ENCODE results near the gene NEMP1. TPM values are rescaled to one million over a fixed set of nuclear protein-coding genes. Genes with fewer than 3 reads are reported as not detected.

NEMP1 gene
- 5.0 and 5.1 TPM in 2 replicates for total RNA-seq

GRCh38 chr12:57078519-57079404 is at the start of gene NEMP1:
Gene NEMP1, minus strand, starts transcription at chr12:57078791. Its CDS starts 46 bp downstream, at chr12:57078745.

DNA sequence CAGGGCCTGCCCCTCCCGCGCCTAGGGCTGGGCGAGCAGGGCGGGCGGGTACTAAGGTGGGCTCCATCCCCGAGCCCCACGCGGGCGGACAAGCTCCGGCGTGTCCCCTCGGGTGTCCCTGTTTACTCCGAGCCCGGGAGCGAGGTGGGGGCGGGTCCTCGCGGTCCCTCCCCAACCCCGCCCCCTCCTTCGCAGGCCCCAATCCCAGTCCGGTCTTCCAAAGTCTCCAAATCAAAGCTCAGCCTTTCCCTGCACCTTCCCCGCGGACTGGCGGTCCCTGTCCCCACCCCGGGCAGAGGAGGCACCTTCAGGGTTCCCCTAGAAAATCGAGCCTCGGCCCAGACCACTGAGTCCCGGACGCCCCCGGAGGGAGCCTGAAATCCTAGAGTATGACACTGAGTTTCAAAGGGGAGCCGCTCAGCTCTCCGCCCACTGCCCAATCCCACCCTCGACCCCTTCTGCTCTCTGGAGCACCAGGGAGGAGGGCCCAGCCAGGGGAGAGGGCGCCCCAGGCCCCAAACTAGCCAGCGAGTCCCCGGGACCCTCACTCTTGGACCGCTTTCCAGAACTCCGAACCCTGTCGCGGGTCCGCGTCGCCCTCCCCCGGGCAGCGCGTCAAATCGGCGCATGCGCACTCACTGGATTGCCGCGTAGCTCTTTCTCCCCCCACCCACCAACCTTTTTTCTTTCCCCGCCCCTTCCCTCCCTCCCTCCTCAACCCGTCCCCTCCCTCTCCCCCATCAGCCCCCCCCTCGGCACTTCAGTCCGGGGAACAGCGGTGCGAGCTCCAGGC is 49.3 kb upstream of the NEMP1 start, which contains the start of gene LRP1:
Gene LRP1 (plus strand): TSS at position 758 of the 793 bp plus-strand sequence. CDS start 482 bp downstream, outside the sequence.

GRCh38 chr12:57111031-57111734 is 32.6 kb upstream of the NEMP1 start, which contains the start of gene STAT6:
Gene STAT6, minus strand, starts transcription at chr12:57111362. Its CDS starts 3,084 bp downstream, at chr12:57108278.

GRCh38 chr12:57088354-57089270 is 10.0 kb upstream of the NEMP1 start, which contains the start of gene NAB2:
Gene NAB2, plus strand, starts transcription at chr12:57089114. Its CDS starts 158 bp downstream, at chr12:57089272.

GRCh38 chr12:57049890-57050289 is 28.7 kb downstream of the NEMP1 start, which contains the start of gene MYO1A:
Gene MYO1A, minus strand, starts transcription at chr12:57050129. Its CDS starts 1,806 bp downstream, at chr12:57048323.

GRCh38 chr12:57016348-57016747 is 62.2 kb downstream of the NEMP1 start, which contains the start of gene TAC3:
Gene TAC3, minus strand, starts transcription at chr12:57016529. Its CDS starts 732 bp downstream, at chr12:57015797.

DNA sequence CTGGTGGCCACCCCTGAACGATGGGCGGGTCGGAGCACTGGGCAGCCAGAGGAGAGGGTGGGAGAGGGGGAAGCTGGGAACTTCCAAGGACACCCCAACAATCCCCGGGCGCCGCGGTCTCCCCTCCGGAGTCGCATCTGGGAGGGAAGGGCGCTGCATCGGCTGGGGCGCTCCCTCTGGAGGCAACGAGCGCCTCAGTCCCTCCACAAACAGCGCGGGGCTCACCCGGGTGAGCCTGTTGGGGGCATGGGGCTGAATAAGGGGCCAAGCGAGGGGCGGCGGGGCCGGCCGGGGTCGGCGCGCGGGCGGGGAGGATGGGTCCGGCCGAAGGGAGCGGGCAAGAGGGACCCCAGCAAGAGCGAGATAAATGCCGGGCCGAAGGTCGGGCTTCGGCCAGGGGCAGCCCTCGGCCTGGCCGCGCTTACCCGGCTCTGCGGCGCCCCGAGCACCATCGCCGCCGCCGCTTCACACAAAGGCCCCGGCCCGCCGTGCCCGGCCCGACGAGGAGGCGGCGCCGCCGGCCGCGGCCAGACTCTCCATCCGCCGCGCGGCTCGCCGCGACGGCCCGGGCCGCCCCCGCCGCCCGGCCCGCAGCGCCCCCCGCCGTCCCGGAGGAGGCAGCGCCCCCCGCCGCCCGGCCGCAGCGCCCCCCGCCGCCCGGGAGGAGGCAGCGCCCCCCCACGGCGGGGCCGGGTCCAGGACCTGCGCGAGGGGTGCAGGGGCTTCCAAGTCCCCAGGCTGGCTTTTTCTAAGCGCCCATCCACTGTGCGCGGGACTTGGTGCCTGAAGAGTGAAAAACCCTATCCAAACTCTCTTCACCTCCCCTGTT is 72.4 kb downstream of the NEMP1 start, which contains the start of gene ZBTB39:
Gene ZBTB39 (minus strand): TSS at position 567 of the 829 bp plus-strand sequence. CDS start 1,629 bp downstream, outside the sequence.

Other genes starting within 250 kb of the NEMP1 start
- under 0.01 TPM in 1 of 2 replicates, not detected in the other for gene SDR9C7, start 144.4 kb downstream of the NEMP1 start, total RNA-seq
- 0.39 and 0.43 TPM in 2 replicates for gene RDH16, start 121.2 kb downstream of the NEMP1 start, total RNA-seq
- gene ZBTB39, start 72.2 kb downstream of the NEMP1 start, total RNA-seq: 8.2 and 8.7 TPM in 2 replicates
- not detected in 2 replicates for gene TAC3, start 62.3 kb downstream of the NEMP1 start, total RNA-seq
- gene MYO1A, start 28.7 kb downstream of the NEMP1 start, total RNA-seq: not detected in 2 replicates
- 22.8 and 50.1 TPM in 2 replicates for gene NAB2, start 10.3 kb upstream of the NEMP1 start, total RNA-seq
- 58.7 and 143 TPM in 2 replicates for gene STAT6, start 32.6 kb upstream of the NEMP1 start, total RNA-seq
- gene LRP1, start 49.7 kb upstream of the NEMP1 start, total RNA-seq: 209 and 237 TPM in 2 replicates
- not detected in 2 replicates for gene LRP1-AS, start 68.8 kb upstream of the NEMP1 start, total RNA-seq
- gene NXPH4, start 138.0 kb upstream of the NEMP1 start, total RNA-seq: 1.2 TPM in 1 of 2 replicates, not detected in the other
- gene SHMT2, start 150.9 kb upstream of the NEMP1 start, total RNA-seq: 91.1 and 211 TPM in 2 replicates
- gene STAC3, start 172.4 kb upstream of the NEMP1 start, total RNA-seq: 0.39 TPM in 1 of 2 replicates, not detected in the other

Measured in placental epithelial cell (primary cell).